Pancreas (tissue), 10 donors: Measurements from ENCODE around the gene CHAC1. TPM values are rescaled to one million over a fixed set of nuclear protein-coding genes. Genes with fewer than 3 reads are reported as not detected.

ENCODE experiments used
- ATAC-seq, 4 donors: fragments of 200-7000 bp; cut with Tn5 transposase; one replicate each; pipeline versions ENCODE4 v1.8.0 to v1.9.1; 2020; ENCODE audit warnings: mild to moderate bottlenecking in 4 of 4, moderate library complexity in 4 of 4
- DNase-seq, 6 donors: peaks; one replicate each; pipeline ENCODE4 v3.0.0-alpha.2; 2020
- FAIRE-seq: peaks from 2 replicates; lab custom pipeline; 2012; peaks lifted over from hg19 to GRCh38; lab: Jason Lieb, UNC
- H3K27ac ChIP-seq, 4 donors: fragments of 200-600 bp; sonication (generic); 1 replicate in 3 of 4; 2 replicates in 1 of 4; pipeline versions ENCODE4 v1.5.0 to v1.8.0; 2020
- H3K27me3 ChIP-seq, 4 donors: fragments of 200-600 bp; one replicate each; pipeline ENCODE4 v1.8.0; 2021
- H3K36me3 ChIP-seq, 3 donors: fragments of 200-600 bp; sonication (generic) in 1 of 3; one replicate each; pipeline versions ENCODE4 v1.5.0 to v1.8.0; 2020 to 2021
- H3K4me1 ChIP-seq, 3 donors: fragments of 200-600 bp; one replicate each; pipeline ENCODE4 v1.8.0; 2021
- H3K4me3 ChIP-seq, 4 donors: fragments of 200-600 bp; sonication (generic) in 2 of 4; one replicate each; pipeline versions ENCODE4 v1.5.0 to v1.8.0; 2020 to 2021
- H3K9me3 ChIP-seq, 4 donors: fragments of 200-600 bp; one replicate each; pipeline ENCODE4 v1.8.0; 2021
- WGBS, 2 donors: extraction: QIAGEN DNeasy Blood & Tissue Kit; methylation state at CpG; one replicate each; pipeline ENCODE4 v1.1.7; 2013; 5-methylcytosine and 5-hydroxymethylcytosine counted together
- intact Hi-C, 3 donors: fragments of 100-400 bp; cut with DNase I; formaldehyde crosslinking; loops; one replicate each; pipeline versions ENCODE4 v1.11.1 to v1.14.2; 2022
- polyA plus RNA-seq, 2 donors: library from polyadenylated mRNA; stranded (reverse); fragments of 200-250 nt; gene quantifications; one replicate each; pipeline ENCODE4 v1.2.3, GENCODE V29; 2013
- total RNA-seq, 6 donors: library from RNA; stranded (reverse); fragmentation: NEBNext Ultra II Directional in 4 of 6; extraction: Animal tissue kit (Norgen Biotek cat#: 25700) in 4 of 6; gene quantifications; one replicate each; pipeline versions ENCODE4 v1.2.1 to v1.2.4, GENCODE V29; 2021 to 2023
- TF ChIP-seq, protein P1 (sequence below), 4 donors: fragments of 200-600 bp; sonication (generic) in 3 of 4; IDR thresholded peaks; one replicate each; pipeline versions ENCODE4 v1.5.0 to v1.8.0; 2021; ENCODE audit warnings: antibody characterized with exemption in 4 of 4
- donor health status: healthy with polysubstance abuse.
- donor health status: DM: no; HTN: no; CAD: no; lungs with moderate emphysema.
- donor health status: DM: no; HTN: no; CAD: no.
- donor health status: control.
- donor health status: control.
- donor health status: Bipolar disorder and iron deficiency.
- donor health status: DM: yes; HTN: yes; CAD: no.
- donor health status: DM: no; HTN: no; CAD: no.
- donor health status: DM: no; HTN: no; CAD: no.
- donor health status: DM: yes; HTN: yes; CAD: no.

The CHAC1 gene
- total and polyA plus RNA-seq, 8 donors: 0.40 to 90.5 (median 2.3) TPM

DNA sequence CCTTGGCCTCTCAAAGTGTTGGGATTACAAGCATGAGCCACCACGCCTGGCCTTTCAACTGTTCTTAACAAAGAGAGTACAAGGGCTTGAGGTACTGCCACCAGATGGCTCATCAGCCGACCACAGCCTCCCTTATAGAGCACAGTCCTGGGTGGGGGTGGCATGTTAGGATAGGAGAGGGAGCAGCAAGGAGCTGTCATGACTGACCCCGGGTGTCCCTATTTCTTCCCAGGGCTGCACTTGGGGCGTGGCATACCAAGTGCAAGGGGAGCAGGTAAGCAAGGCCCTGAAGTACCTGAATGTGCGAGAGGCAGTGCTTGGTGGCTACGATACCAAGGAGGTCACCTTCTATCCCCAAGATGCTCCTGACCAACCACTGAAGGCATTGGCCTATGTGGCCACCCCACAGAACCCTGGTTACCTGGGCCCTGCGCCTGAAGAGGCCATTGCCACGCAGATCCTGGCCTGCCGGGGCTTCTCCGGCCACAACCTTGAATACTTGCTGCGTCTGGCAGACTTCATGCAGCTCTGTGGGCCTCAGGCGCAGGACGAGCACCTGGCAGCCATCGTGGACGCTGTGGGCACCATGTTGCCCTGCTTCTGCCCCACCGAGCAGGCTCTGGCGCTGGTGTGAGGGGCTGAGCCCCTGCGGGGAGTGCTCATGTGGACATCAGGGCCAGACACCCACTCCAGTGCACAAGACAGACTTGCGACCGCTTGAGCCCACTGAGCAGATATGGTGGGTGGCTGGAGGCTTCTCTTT is 2.1 kb downstream of the CHAC1 start:
- TF ChIP-seq, protein P1, sequence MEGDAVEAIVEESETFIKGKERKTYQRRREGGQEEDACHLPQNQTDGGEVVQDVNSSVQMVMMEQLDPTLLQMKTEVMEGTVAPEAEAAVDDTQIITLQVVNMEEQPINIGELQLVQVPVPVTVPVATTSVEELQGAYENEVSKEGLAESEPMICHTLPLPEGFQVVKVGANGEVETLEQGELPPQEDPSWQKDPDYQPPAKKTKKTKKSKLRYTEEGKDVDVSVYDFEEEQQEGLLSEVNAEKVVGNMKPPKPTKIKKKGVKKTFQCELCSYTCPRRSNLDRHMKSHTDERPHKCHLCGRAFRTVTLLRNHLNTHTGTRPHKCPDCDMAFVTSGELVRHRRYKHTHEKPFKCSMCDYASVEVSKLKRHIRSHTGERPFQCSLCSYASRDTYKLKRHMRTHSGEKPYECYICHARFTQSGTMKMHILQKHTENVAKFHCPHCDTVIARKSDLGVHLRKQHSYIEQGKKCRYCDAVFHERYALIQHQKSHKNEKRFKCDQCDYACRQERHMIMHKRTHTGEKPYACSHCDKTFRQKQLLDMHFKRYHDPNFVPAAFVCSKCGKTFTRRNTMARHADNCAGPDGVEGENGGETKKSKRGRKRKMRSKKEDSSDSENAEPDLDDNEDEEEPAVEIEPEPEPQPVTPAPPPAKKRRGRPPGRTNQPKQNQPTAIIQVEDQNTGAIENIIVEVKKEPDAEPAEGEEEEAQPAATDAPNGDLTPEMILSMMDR (IDR thresholded peaks at IDR 0.05): no peak
- intact Hi-C loops: no loop called here
- H3K27me3 ChIP-seq: no peaks in the 10 kb centered on the region
- H3K4me3 ChIP-seq: no peak overlapping the region
- FAIRE-seq (no peak), ATAC-seq (no peak), DNase-seq (peak in 1 of 6 donors; percentile 52)
- H3K4me1 ChIP-seq: peaks cover 7 to 26% (median 25%) of the 10 kb centered on the region in 3 donors
- H3K36me3 ChIP-seq: no peaks in the 10 kb centered on the region
- no peaks in the 10 kb centered on the region for H3K9me3 ChIP-seq
- 80 to 87% methylated on average over 20 of the region's 20 CpGs for WGBS, 2 donors
- H3K27ac ChIP-seq: no peak overlapping the region

DNA sequence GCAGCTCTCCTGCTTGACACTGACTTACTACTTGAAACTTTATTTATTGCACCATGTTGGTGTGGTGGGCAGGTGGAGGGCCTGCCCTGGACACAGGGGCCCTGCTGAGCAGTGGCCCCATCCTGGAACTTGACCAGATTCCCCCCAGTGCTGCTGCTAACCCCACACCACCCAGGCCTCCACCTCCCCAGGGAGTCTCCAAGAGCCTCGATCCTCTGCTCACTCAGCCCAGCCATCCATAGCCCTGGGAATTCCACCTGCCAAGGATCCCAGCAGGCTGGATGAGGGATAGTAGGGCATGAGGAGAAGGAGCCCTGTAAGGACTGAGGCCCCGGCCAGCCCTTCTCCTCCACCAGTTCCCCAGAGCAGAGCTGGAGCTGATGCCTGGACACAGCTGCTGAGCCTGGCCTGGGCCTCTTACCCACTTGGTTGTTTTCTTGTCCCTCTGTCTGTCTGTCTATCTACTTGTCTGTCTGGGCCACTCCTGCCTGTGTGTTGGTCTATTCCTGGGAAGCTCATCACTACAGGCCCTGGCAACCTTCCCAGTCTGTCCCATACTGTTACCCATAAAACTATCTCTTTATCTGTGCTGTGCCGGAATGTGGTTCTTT is 2.8 kb downstream of the CHAC1 start:
- H3K9me3 ChIP-seq: no peaks in the 10 kb centered on the region
- TF ChIP-seq, protein P1 (IDR thresholded peaks at IDR 0.05): no peak
- intact Hi-C loops: no loop called here
- peaks cover 7 to 23% (median 23%) of the 10 kb centered on the region in 3 donors for H3K4me1 ChIP-seq
- DNase-seq (peak in 1 of 6 donors; percentile 55), ATAC-seq (no peak), FAIRE-seq (no peak)
- no peak overlapping the region for H3K4me3 ChIP-seq
- H3K27me3 ChIP-seq: no peaks in the 10 kb centered on the region
- WGBS, 2 donors: 72% methylated on average over 3 of the region's 3 CpGs
- H3K36me3 ChIP-seq: no peaks in the 10 kb centered on the region
- no peak overlapping the region for H3K27ac ChIP-seq

DNA sequence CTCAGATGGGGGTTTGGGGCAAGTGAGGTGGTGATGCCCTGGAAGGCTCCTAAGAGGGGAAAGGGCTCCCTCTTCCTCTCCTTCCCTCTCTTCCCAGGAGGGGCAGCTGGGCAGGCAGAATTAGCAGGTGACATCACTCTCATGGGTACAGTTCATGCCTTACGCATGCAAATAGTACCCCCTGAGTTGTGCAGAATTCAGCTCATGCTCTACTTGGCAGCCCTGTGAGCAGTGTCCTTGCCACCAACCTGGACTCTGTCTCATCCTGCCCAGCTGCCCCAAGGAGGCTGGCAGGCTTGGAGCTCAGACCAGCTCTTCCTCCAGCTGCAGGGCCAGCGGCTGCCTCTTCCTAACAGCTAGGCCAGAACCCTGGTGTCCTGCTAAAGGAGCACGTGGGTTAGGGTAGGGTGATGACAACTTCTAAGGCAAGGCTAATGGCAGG is 3.3 kb downstream of the CHAC1 start:
- TF ChIP-seq, protein P1 (IDR thresholded peaks at IDR 0.05): no peak
- no peak for ATAC-seq
- 90 to 93% methylated on average over 3 of the region's 3 CpGs for WGBS, 2 donors
- Histone ChIP-seq H3K4me1 (peaks cover 7 to 23% (median 23%) of the 10 kb centered on the region in 3 donors), H3K27ac (peak overlapping the region in 1 of 4 donors; percentile 17), H3K4me3 (no peak overlapping the region), H3K9me3 (no peaks in the 10 kb centered on the region), H3K36me3 (no peaks in the 10 kb centered on the region), H3K27me3 (no peaks in the 10 kb centered on the region)
- intact Hi-C loops: no loop called here
- no peak for FAIRE-seq
- peak in 1 of 6 donors; percentile 45 for DNase-seq

DNA sequence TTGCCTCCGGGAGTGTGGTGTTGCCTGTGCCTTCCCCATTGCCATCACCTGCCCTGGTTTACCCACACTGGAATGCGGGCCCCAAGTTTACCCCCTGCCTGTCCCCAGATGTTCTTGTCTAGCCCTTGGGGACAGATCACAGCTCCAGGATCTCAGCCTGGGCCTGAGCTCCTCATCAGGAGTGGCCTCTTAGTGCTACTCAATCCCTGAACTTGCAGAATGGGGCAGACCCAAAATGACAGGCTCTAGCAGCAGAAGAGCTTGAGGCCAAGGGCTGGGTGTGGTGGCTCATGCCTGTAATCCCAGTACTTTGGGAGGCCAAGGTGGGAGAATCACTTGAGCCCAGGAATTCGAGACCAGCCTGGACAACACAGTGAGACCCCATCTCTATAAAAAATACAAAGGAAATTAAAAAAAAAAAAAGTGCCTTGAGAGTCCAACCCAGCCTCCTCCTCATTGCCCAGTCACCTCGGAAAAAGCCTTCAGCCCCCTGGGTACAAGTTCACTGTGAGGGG is 3.8 kb downstream of the CHAC1 start:
- H3K4me1 ChIP-seq: peaks cover 7 to 22% (median 18%) of the 10 kb centered on the region in 3 donors
- no peaks in the 10 kb centered on the region for H3K9me3 ChIP-seq
- H3K27ac ChIP-seq: peak overlapping the region in 2 of 4 donors; percentile 17 to 30
- FAIRE-seq (no peak), ATAC-seq (no peak), DNase-seq (no peak)
- WGBS, 2 donors: 81 to 84% methylated on average over 4 of the region's 4 CpGs
- TF ChIP-seq, protein P1 (IDR thresholded peaks at IDR 0.05): no peak
- no peaks in the 10 kb centered on the region for H3K36me3 ChIP-seq
- no peak overlapping the region for H3K4me3 ChIP-seq
- intact Hi-C loops: no loop called here
- H3K27me3 ChIP-seq: no peaks in the 10 kb centered on the region
